Frontal cortex (tissue), 4 donors: ENCODE measurements around the gene BTG1. TPM values are rescaled to one million over a fixed set of nuclear protein-coding genes. Genes with fewer than 3 reads are reported as not detected.
"Not testable (repeated sequence)": the region's sequence is repeated elsewhere in the genome, so short reads cannot be mapped to it uniquely, and the experiment has no call there.

Source experiments
- DNase-seq, 2 donors: peaks; one replicate each; pipeline ENCODE4 v3.0.0; 2012; ENCODE audit warnings: low spot score in 2 of 2
- FAIRE-seq: peaks from 2 replicates; lab custom pipeline; 2012; peaks lifted over from hg19 to GRCh38; lab: Jason Lieb, UNC
- small RNA-seq: library from RNA; depleted of rRNA; stranded (forward); fragments of <200 nt; gene quantifications from one replicate; pipeline ENCODE3, GENCODE V24; 2014
- total RNA-seq: library from RNA; depleted of rRNA; stranded (reverse); fragments of >200 nt; gene quantifications from one replicate; pipeline ENCODE4 v1.2.3, GENCODE V29; 2014
- donor health status: control.
- donor health status: control.
- donor health status: control.

The BTG1 gene
- total RNA-seq, 1 donor from 2014 or later, result 15.5 TPM

DNA sequence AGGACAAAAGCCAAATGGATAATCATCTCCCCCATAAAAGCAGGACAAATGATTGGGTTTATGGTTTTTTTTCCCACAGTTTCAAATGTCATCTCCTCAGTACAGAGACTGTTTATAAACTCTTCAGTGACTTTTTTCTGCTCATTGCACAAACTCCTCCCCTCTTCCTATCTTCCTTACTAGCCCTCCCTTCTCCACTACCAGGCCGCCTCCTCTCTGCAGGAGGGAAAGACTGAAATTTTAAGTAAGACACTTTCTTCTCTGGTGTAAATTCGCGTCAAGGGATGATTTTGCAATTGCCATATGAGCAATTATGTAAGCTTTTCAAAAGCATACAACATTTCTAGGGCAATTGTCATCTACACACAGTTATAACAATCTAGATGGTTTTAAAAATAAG lies 37.0 kb downstream of the BTG1 start:
- FAIRE-seq (no peak), DNase-seq (peak in 1 of 2 donors; percentile 11)

DNA sequence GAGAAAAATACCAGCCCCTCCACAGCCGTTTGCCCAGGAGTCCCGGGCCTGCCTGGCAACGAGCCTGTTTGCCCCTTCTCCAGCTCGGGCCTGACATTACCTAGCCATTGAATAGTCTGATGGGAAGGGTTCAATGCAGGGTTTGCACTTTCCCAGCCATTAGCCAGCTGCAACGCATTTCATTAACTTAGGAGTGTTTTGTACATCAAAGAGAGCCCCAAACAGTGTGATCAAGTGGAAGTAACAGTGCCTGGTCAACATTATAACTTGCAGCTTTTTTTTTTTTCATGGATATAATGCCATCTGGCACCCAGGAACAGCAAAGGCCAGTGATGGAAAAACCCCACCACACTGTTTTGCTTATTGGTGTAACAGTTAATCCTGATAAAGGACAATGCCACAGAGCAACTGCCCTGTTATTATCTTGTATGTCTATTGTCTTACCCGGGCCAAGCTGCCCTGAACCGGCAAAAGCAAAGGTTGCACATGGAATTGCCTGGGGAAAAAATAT lies 38.0 kb downstream of the BTG1 start:
- DNase-seq (no peak), FAIRE-seq (no peak)

DNA sequence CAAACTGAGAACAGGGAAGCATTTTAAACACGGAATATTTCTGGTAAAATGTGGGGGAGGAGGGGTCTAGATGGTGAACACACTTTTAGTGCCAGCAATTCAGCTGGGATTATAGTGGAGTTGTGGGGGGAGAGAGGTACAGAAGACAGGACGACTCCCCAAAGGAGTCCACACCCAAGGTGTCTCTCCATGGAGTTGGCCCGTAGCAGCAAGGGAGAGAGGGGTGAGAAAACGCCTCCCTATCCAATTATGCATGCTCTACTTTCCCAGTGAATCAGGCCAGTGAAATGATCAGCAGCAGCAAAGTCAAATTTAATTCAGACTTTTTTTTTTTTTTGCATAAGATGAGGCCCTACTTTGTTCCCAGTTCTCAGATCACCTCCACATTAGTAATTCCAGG lies 38.6 kb downstream of the BTG1 start:
- FAIRE-seq, result no peak
- no peak for DNase-seq

DNA sequence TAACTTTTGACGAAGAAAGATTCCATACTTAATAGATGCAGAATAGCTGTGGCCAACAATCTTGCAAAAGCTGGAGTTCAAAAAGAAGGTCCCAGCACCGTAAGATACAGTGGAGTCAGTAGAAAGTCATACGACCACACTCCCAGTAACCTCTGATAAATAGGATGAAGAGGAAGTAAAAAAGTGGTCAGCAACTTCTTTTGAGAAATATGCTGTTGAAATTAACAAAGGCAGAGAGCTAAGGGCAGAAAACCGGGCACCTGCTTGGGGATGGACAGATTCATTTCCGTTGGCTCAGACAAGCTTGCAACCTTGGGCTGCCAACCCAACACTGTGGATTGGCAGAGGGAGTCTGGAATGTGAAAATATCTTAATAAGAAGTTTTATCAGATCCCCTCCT lies 40.0 kb downstream of the BTG1 start:
- FAIRE-seq, result no peak
- DNase-seq, result no peak

DNA sequence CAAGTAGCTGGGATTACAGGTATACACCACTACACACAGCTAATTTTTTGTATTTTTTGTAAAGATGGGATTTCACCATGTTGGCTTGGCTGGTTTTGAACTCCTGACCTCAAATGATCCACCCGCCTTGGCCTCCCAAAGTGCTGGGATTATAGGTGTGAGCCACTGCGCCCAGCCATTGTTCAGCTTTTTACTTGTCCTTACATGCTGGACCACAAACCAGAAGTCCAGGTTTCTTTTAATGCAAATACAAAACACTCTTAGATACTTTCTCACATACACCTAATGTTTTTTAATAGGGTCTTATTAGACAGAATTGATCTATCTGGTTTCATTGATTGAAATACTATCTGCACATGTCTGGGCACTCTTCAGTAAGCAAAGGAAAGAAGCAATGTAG lies 40.5 kb downstream of the BTG1 start:
- DNase-seq (no peak), FAIRE-seq (no peak)

DNA sequence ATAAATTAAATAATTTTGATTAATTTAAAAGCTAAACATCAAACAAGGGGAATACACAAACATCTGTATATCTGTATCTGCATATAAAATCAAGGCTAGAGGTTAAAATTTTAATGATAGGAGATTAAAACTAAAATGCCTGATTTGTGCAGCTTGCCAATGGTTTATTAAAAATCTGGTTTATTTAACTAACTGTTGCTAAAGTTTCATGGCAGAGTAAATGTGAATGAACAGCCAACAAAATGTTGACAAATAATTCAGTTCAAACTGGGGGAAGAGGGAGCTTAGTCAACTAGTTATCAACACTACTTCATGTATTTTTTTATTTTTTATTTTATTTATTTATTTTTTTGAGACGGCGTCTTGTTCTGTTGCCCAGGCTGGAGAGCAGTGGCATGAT lies 43.0 kb downstream of the BTG1 start:
- DNase-seq (no peak), FAIRE-seq (no peak)

DNA sequence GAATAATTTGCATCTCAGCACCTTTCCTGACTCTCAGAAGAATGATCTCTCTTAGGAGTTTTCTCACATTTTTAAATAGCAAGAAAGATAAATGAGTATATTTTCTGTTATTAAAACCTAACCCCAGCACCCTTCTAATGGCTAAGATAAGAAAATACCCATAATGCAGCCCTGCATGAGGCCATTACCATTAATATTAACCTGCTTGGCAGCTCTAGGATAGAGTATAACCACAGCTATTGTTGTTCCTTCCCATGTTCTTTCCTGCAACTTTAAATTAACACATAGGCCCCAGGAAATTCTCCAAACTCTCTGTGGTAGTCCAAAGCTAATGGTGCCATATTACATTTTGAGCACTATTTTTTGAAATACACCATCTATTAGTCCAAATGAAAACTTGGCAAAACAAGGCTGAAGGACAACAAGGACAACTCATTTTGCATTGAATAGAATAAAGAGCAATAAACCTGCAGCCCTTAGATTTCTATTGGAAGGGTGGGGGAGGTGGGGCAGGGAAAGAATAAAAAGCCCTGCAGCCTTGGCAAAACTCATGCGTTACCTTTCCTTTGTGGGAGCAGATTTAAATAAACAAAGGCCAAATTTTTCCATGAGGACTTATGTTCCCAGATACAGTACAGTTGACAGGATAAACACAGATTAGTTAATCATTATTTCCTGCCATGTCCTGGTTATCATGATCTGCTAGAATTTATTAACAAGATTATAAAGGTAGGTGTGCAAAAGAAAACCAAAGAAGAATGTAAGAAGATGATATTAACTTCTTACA lies 46.9 kb downstream of the BTG1 start:
- DNase-seq (no peak), FAIRE-seq (no peak)

DNA sequence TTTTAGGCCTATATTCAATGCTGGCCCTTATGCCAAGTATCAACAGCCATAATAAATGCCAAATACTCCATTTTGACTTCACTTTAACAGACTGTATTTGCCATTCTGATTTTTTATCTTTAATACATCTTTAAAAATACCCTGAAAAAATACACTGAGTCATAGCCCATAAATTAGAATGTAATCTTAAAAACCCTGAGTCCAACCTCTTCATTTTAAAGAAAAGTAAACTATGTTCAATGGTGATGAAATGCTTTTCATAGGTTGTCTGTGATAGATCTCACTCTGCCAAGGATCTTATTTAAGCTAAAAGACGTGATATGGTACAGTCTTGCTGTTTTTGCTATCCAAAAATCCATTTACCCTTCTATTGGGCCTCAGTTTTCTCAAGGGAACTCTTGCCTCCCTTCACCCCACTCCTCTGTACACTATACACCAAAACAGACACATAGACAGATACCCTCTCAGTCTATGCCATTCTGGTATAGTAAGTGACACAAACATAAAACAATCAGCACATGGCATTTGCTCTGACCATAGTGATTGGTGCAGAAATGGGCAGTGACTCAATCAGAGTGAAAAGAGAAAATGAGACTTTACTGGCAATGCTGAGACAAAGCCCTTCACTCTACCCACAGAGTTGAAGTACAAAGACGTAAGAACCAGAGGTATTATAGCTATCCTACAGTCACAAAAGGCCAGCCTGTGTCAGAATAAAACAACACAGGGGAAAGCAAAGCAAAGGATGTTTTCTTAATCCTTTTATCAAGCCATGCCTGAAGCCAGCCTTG lies 49.1 kb downstream of the BTG1 start:
- FAIRE-seq, result no peak
- no peak for DNase-seq

DNA sequence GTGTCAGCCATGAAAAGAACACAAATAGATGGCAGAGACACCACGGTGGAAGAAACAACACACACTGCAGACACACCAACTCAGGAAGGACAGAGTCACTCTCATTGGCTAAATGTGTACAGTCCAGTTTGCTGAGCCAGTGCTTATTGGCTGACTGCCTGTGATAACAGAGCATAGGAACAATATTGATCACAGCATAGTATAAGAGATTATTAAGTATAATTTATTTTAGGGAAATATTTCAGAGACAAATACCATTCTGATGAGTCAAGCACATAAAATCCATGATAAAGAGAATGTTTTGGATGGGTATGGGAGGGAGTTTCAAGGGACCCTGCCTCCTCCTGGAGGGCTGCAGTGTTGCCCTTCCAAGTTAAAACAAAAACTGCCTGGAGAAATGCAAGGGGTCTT lies 50.9 kb downstream of the BTG1 start:
- DNase-seq, result no peak
- no peak for FAIRE-seq

DNA sequence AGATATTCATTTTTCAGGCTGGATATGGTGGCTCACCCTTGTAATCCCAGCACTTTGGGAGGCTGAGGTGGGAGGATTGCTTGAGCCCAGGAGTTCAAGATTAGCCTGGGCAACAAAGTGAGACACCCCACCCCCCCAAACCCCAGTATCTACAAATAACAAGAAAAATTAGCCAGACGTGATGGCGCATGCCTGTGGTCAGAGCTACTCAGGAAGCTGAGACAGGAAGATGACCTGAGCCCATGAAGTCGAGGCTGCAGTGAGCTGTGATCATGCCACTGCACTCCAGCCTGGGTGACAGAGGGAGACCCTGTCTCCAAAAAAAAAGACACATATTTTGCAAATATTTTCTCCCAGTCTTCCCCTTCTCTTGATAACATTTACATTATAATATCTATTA lies 51.3 kb downstream of the BTG1 start:
- not testable (repeated sequence) for FAIRE-seq, DNase-seq

Small RNA genes lying within 50 kb of the gene (small RNA-seq; reads per million reads assigned to genes)
- not detected for gene RF00019
